Tibial nerve (tissue), 4 donors: ENCODE results near the gene FAM228B. TPM values are rescaled to one million over a fixed set of nuclear protein-coding genes. Genes with fewer than 3 reads are reported as not detected.
"Not testable (repeated sequence)": the region's sequence is repeated elsewhere in the genome, so short reads cannot be mapped to it uniquely, and the experiment has no call there.

Experiments
- DNase-seq, 2 donors: peaks; one replicate each; pipeline ENCODE4 v3.0.0-alpha.2; 2019; ENCODE audit warnings: low spot score in 2 of 2
- H3K27ac ChIP-seq, 4 donors: fragments of 200-600 bp; sonication (generic) in 3 of 4; one replicate each; pipeline ENCODE4 v1.5.1; 2017 to 2019; ENCODE audit warnings: mild to moderate bottlenecking in 1 of 4
- H3K27me3 ChIP-seq, 2 donors: fragments of 200-600 bp; sonication (generic) in 1 of 2; one replicate each; pipeline versions ENCODE4 v1.5.1 to v1.6.0; 2017 to 2019
- H3K36me3 ChIP-seq, 3 donors: fragments of 200-600 bp; sonication (generic); one replicate each; pipeline ENCODE4 v1.5.1; 2018 to 2019
- H3K4me1 ChIP-seq, 4 donors: fragments of 200-600 bp; sonication (generic) in 3 of 4; one replicate each; pipeline ENCODE4 v1.5.1; 2017 to 2019
- H3K4me3 ChIP-seq, 4 donors: fragments of 200-600 bp; sonication (generic) in 3 of 4; one replicate each; pipeline ENCODE4 v1.5.1; 2017 to 2019; ENCODE audit warnings: mild to moderate bottlenecking in 1 of 4, moderate library complexity in 1 of 4
- H3K9me3 ChIP-seq, 4 donors: fragments of 200-600 bp; sonication (generic) in 3 of 4; one replicate each; pipeline ENCODE4 v1.5.1; 2017 to 2019
- EP300 ChIP-seq, 2 donors: sonication (generic); formaldehyde crosslinking; IDR thresholded peaks; one replicate each; pipeline ENCODE4 v1.6.1; 2017; ENCODE audit warnings: antibody characterized with exemption in 2 of 2, mild to moderate bottlenecking in 1 of 2
- POLR2A ChIP-seq, 2 donors: fragments of 450-650 bp; IDR thresholded peaks; one replicate each; pipeline ENCODE4 v1.6.1; 2017; ENCODE audit warnings: antibody characterized with exemption in 2 of 2, mild to moderate bottlenecking in 2 of 2, moderate library complexity in 2 of 2
- WGBS, 2 donors: methylation state at CpG; one replicate each; pipeline ENCODE4 v1.1.5; 2018; 5-methylcytosine and 5-hydroxymethylcytosine counted together
- total RNA-seq, 4 donors: library from RNA; depleted of rRNA; stranded (reverse); fragments of >200 nt; gene quantifications; one replicate each; pipeline ENCODE4 v1.1.0, GENCODE V29; 2016
- TF ChIP-seq, protein P1 (sequence below), 5 experiments: fragments of 200-600 bp in 3 of 5; fragments of 450-650 bp in 2 of 5; sonication (generic) in 3 of 5; IDR thresholded peaks; one replicate each; pipeline ENCODE4 v1.5.1; 2016 to 2019; ENCODE audit warnings: antibody characterized with exemption in 5 of 5, mild to moderate bottlenecking in 3 of 5, moderate library complexity in 2 of 5

Gene FAM228B
- total RNA-seq, 4 donors from 2014 or later = 37.7 to 68.6 (median 46.6) TPM

DNA sequence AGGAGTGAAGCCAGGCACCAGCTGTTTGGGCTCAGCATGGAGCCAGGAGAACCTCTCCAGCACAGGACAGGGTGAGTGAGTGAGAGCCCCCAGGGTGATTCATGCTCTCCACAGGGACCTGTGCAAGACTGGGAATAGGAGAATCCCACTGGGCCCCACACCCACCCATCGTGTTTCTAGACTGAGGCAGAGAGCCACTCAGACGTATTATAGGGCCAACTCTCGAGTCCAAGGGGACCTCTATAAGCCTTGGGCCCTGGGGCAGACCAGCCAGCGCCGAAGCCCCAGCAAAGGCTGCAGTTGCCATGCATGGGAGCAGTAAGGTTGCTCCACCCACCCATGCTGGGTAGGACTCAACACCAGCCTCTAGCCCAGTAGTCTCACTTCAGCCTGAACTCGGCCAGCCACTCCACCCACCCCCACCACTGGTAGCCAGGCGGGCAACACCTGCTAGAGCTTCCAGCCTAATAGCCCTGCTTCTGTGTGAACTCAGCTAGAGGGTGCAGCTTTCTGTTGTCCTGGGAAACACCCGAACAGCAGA, 19.1 kb upstream of the FAM228B start:
- H3K27ac ChIP-seq = no peak overlapping the region
- no peaks in the 10 kb centered on the region for H3K9me3 ChIP-seq
- TF ChIP-seq, protein P1, sequence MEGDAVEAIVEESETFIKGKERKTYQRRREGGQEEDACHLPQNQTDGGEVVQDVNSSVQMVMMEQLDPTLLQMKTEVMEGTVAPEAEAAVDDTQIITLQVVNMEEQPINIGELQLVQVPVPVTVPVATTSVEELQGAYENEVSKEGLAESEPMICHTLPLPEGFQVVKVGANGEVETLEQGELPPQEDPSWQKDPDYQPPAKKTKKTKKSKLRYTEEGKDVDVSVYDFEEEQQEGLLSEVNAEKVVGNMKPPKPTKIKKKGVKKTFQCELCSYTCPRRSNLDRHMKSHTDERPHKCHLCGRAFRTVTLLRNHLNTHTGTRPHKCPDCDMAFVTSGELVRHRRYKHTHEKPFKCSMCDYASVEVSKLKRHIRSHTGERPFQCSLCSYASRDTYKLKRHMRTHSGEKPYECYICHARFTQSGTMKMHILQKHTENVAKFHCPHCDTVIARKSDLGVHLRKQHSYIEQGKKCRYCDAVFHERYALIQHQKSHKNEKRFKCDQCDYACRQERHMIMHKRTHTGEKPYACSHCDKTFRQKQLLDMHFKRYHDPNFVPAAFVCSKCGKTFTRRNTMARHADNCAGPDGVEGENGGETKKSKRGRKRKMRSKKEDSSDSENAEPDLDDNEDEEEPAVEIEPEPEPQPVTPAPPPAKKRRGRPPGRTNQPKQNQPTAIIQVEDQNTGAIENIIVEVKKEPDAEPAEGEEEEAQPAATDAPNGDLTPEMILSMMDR (IDR thresholded peaks at IDR 0.05) = no peak
- TF ChIP-seq EP300 (IDR thresholded peaks at IDR 0.05) (no peak), POLR2A (IDR thresholded peaks at IDR 0.05) (no peak)
- 91 to 100% methylated on average over 5 to 8 of the region's 8 CpGs for WGBS, 2 donors
- DNase-seq = no peak
- peaks cover 0 to 19% (median 0%) of the 10 kb centered on the region in 3 donors for H3K36me3 ChIP-seq
- H3K4me1 ChIP-seq = peaks cover 0 to 7% (median 0%) of the 10 kb centered on the region in 4 donors
- H3K4me3 ChIP-seq = no peak overlapping the region
- no peaks in the 10 kb centered on the region for H3K27me3 ChIP-seq

DNA sequence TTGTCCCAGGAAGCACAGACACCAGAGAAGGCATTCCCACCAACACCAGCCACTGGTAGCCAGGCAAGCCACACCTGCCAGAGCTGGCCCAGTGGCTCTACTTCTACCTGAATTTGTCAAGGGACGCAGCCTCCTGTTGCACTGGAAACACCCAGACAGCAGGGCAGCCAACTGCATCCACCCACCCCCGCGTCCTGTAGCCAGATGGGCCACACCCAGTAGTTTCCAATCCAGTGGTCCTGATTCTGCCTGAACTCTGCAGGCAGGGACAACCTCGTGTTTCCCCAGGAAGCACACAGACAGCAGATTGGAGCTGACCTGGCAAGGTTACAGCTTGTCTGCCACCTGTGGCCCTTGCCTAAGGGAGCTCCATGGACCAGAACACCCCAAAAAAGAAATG, 18.4 kb upstream of the FAM228B start:
- WGBS, 2 donors = 69 to 74% methylated on average over 4 of the region's 4 CpGs
- TF ChIP-seq EP300 (IDR thresholded peaks at IDR 0.05) (no peak), POLR2A (IDR thresholded peaks at IDR 0.05) (no peak)
- TF ChIP-seq, protein P1 (IDR thresholded peaks at IDR 0.05) = no peak
- DNase-seq = no peak
- H3K4me1 ChIP-seq = peaks cover 0 to 7% (median 0%) of the 10 kb centered on the region in 4 donors
- H3K9me3 ChIP-seq = no peaks in the 10 kb centered on the region
- no peak overlapping the region for H3K27ac ChIP-seq
- no peaks in the 10 kb centered on the region for H3K27me3 ChIP-seq
- peaks cover 0 to 19% (median 0%) of the 10 kb centered on the region in 3 donors for H3K36me3 ChIP-seq
- H3K4me3 ChIP-seq = no peak overlapping the region

DNA sequence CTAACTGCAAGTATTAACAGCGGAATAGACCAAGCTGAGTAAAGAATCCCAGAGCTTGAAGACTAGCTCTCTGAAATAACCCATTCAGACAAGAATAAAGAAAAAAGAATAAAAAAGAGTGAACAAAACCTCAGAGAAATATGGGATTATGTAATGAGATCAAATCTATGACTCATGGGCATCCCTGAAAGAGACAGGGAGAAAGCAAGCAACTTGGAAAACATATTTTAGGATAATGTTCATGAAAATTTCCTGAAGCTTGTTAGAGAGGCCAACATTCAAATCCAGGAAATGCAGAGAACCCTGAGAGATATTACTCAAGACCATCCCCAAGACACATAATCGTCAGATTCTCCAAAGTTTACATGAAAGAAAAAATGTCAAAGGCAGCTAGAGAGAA, 17.5 kb upstream of the FAM228B start:
- no peak overlapping the region for H3K27ac ChIP-seq
- no peak for TF ChIP-seq EP300 (IDR thresholded peaks at IDR 0.05)
- TF ChIP-seq, protein P1 (IDR thresholded peaks at IDR 0.05) = no peak
- no peak for TF ChIP-seq POLR2A (IDR thresholded peaks at IDR 0.05)
- peaks cover 0 to 19% (median 0%) of the 10 kb centered on the region in 3 donors for H3K36me3 ChIP-seq
- no peaks in the 10 kb centered on the region for H3K9me3 ChIP-seq
- H3K4me3 ChIP-seq = no peak overlapping the region
- no peak for DNase-seq
- peaks cover 0 to 7% (median 0%) of the 10 kb centered on the region in 4 donors for H3K4me1 ChIP-seq
- 30 to 42% methylated on average over 2 of the region's 2 CpGs for WGBS, 2 donors
- no peaks in the 10 kb centered on the region for H3K27me3 ChIP-seq

DNA sequence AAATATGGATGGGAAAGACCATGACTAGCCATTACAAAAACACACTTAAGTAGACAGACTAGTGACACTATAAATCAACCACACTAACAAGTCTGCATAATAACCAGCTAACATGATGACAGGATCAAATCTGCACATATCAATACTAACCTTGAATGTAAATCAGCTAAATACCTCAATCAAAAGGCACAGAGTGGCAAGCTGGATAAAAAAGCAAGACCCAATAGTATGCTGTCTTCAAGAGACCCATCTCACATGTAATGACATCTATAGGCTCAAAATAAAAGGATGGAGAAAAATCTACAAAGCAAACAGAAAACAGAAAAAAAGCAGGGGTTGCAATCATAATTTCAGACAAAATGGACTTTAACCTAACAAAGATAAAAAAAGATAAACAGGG, 16.5 kb upstream of the FAM228B start:
- no peak for DNase-seq
- no peaks in the 10 kb centered on the region for H3K9me3 ChIP-seq
- H3K4me1 ChIP-seq = peaks cover 0 to 15% (median 0%) of the 10 kb centered on the region in 4 donors

DNA sequence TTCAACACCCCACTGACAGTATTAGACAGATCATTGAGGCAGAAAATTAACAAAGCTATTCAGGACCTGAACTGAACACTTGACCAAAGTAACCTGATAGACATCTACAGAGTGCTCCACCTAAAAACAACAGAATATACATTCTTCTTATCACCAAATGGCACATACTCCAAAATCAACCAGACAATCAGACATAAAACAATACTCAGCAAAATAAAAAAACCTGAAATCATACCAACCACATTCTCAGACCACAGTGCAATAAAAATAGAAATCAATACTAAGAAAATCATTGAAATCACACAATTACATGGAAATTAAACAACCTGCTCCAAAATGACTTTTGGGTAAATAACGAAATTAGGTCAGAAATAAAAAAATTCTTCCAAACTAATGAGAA, 15.9 kb upstream of the FAM228B start:
- no peak for TF ChIP-seq POLR2A (IDR thresholded peaks at IDR 0.05)
- TF ChIP-seq EP300 (IDR thresholded peaks at IDR 0.05) = no peak
- TF ChIP-seq, protein P1 (IDR thresholded peaks at IDR 0.05) = no peak
- no peak overlapping the region for H3K27ac ChIP-seq
- H3K9me3 ChIP-seq = no peaks in the 10 kb centered on the region
- H3K36me3 ChIP-seq = peaks cover 0 to 13% (median 0%) of the 10 kb centered on the region in 3 donors
- no peak overlapping the region for H3K4me3 ChIP-seq
- peaks cover 0 to 15% (median 0%) of the 10 kb centered on the region in 4 donors for H3K4me1 ChIP-seq
- H3K27me3 ChIP-seq = no peaks in the 10 kb centered on the region
- DNase-seq = no peak
- WGBS, 2 donors = 98 to 100% methylated on average over 1 of the region's 1 CpG

More for the DNA sequence above, 16.5 kb upstream of the FAM228B start:
- no peak overlapping the region for H3K27ac ChIP-seq
- TF ChIP-seq EP300 (IDR thresholded peaks at IDR 0.05) (no peak), POLR2A (IDR thresholded peaks at IDR 0.05) (no peak)
- TF ChIP-seq, protein P1 (IDR thresholded peaks at IDR 0.05) = no peak
- peaks cover 0 to 13% (median 0%) of the 10 kb centered on the region in 3 donors for H3K36me3 ChIP-seq
- H3K27me3 ChIP-seq = no peaks in the 10 kb centered on the region
- no peak overlapping the region for H3K4me3 ChIP-seq

DNA sequence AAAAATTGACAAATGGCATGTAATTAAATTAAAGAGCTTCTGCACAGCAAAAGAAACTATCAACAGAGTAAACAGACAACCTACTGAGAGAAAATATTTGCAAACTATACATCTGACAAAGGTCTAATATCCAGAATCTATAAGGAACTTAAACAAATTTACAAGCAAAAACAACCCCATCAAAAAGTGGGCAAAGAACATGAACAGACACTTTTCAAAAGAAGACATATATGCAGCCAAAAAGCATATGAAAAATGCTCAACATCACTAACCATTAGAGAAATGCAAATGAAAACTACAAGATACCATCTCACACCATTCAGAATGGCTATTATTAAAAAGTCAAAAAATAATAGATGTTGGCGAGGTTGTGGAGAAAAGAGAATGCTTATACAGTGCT, 13.8 kb upstream of the FAM228B start:
- peaks cover 0 to 17% (median 0%) of the 10 kb centered on the region in 3 donors for H3K36me3 ChIP-seq
- not testable (repeated sequence) for H3K4me3 ChIP-seq, H3K27ac ChIP-seq, DNase-seq, H3K9me3 ChIP-seq, H3K27me3 ChIP-seq
- peaks cover 0 to 15% (median 0%) of the 10 kb centered on the region in 4 donors for H3K4me1 ChIP-seq
- WGBS, 2 donors = 93 to 96% methylated on average over 1 of the region's 1 CpG
